ENCODE measurements around the gene JMJD4. TPM values are rescaled to one million over a fixed set of nuclear protein-coding genes. Genes with fewer than 3 reads are reported as not detected.

JMJD4 gene
- polyA plus RNA-seq, 4 donors = 8.4 to 14.7 (median 11.1) TPM

- Histone ChIP-seq H3K27ac (ENCODE audit: low read depth in 1 of 3, low read length in 2 of 3) (no peak overlapping the region), H3K27me3 (ENCODE audit: control insufficient read depth in 3 of 3, insufficient read depth in 3 of 3, low read length in 3 of 3) (no peaks in the 10 kb centered on the region), H3K9me3 (ENCODE audit: control insufficient read depth in 2 of 2, insufficient read depth in 1 of 2, low read depth in 1 of 2, low read length in 1 of 2) (no peaks in the 10 kb centered on the region), H3K36me3 (ENCODE audit: control insufficient read depth in 3 of 3, insufficient read depth in 2 of 3, low read depth in 1 of 3, low read length in 3 of 3) (peaks cover 0 to 36% (median 0%) of the 10 kb centered on the region in 3 donors), H3K4me3 (ENCODE audit: low read depth in 1 of 3, low read length in 3 of 3) (no peak overlapping the region), H3K4me1 (ENCODE audit: control insufficient read depth in 3 of 3, insufficient read depth in 2 of 3, low read depth in 1 of 3, low read length in 2 of 3) (peaks cover 2 to 32% (median 2%) of the 10 kb centered on the region in 3 donors)
- no peak for FAIRE-seq
- DNase-seq = peak; percentile 25 to 64
- WGBS, 3 donors = 47 to 53% (median 49%) methylated on average over 13 of the region's 13 CpGs
Measured at GRCh38 chr1:227729881-227730629, 5.0 kb downstream of the JMJD4 start.

- FAIRE-seq (no peak), DNase-seq (peak in 1 of 2 donors; percentile 33)
- H3K4me1 ChIP-seq (ENCODE audit: control insufficient read depth in 3 of 3, insufficient read depth in 2 of 3, low read depth in 1 of 3, low read length in 2 of 3) = peaks cover 2 to 31% (median 2%) of the 10 kb centered on the region in 3 donors
- H3K9me3 ChIP-seq (ENCODE audit: control insufficient read depth in 2 of 2, insufficient read depth in 1 of 2, low read depth in 1 of 2, low read length in 1 of 2) = no peaks in the 10 kb centered on the region
- peak overlapping the region in 1 of 3 donors; percentile 29 for H3K27ac ChIP-seq (ENCODE audit: low read depth in 1 of 3, low read length in 2 of 3)
- H3K4me3 ChIP-seq (ENCODE audit: low read depth in 1 of 3, low read length in 3 of 3) = peak overlapping the region; percentile 26 to 73 (median 59)
- WGBS, 3 donors = 53 to 61% (median 55%) methylated on average over 4 to 5 of the region's 5 CpGs
- peaks cover 0 to 36% (median 0%) of the 10 kb centered on the region in 3 donors for H3K36me3 ChIP-seq (ENCODE audit: control insufficient read depth in 3 of 3, insufficient read depth in 2 of 3, low read depth in 1 of 3, low read length in 3 of 3)
- H3K27me3 ChIP-seq (ENCODE audit: control insufficient read depth in 3 of 3, insufficient read depth in 3 of 3, low read length in 3 of 3) = no peaks in the 10 kb centered on the region
Measured at GRCh38 chr1:227729144-227729880, 5.8 kb downstream of the JMJD4 start.

GRCh38 chr1:227728892-227729143, 6.3 kb downstream of the JMJD4 start:
- Histone ChIP-seq H3K9me3 (ENCODE audit: control insufficient read depth in 2 of 2, insufficient read depth in 1 of 2, low read depth in 1 of 2, low read length in 1 of 2) (no peaks in the 10 kb centered on the region), H3K4me1 (ENCODE audit: control insufficient read depth in 3 of 3, insufficient read depth in 2 of 3, low read depth in 1 of 3, low read length in 2 of 3) (peaks cover 0 to 26% (median under 1%) of the 10 kb centered on the region in 3 donors), H3K27me3 (ENCODE audit: control insufficient read depth in 3 of 3, insufficient read depth in 3 of 3, low read length in 3 of 3) (no peaks in the 10 kb centered on the region), H3K27ac (ENCODE audit: low read depth in 1 of 3, low read length in 2 of 3) (peak overlapping the region in 2 of 3 donors; percentile 40 to 61), H3K4me3 (ENCODE audit: low read depth in 1 of 3, low read length in 3 of 3) (peak overlapping the region; percentile 26 to 73 (median 59)), H3K36me3 (ENCODE audit: control insufficient read depth in 3 of 3, insufficient read depth in 2 of 3, low read depth in 1 of 3, low read length in 3 of 3) (peaks cover 0 to 34% (median 0%) of the 10 kb centered on the region in 3 donors)
- FAIRE-seq (no peak), DNase-seq (no peak)
- 2 to 4% (median 3%) methylated on average over 7 to 11 of the region's 11 CpGs for WGBS, 3 donors

- Histone ChIP-seq H3K27ac (ENCODE audit: low read depth in 1 of 3, low read length in 2 of 3) (peak overlapping the region; percentile 25 to 61 (median 61)), H3K27me3 (ENCODE audit: control insufficient read depth in 3 of 3, insufficient read depth in 3 of 3, low read length in 3 of 3) (no peaks in the 10 kb centered on the region), H3K4me1 (ENCODE audit: control insufficient read depth in 3 of 3, insufficient read depth in 2 of 3, low read depth in 1 of 3, low read length in 2 of 3) (peaks cover 0 to 26% (median 0%) of the 10 kb centered on the region in 3 donors), H3K36me3 (ENCODE audit: control insufficient read depth in 3 of 3, insufficient read depth in 2 of 3, low read depth in 1 of 3, low read length in 3 of 3) (peaks cover 0 to 29% (median 0%) of the 10 kb centered on the region in 3 donors), H3K4me3 (ENCODE audit: low read depth in 1 of 3, low read length in 3 of 3) (peak overlapping the region; percentile 26 to 73 (median 59)), H3K9me3 (ENCODE audit: control insufficient read depth in 2 of 2, insufficient read depth in 1 of 2, low read depth in 1 of 2, low read length in 1 of 2) (no peaks in the 10 kb centered on the region)
- 0 to 1% (median 0%) methylated on average over 30 to 51 of the region's 51 CpGs for WGBS, 3 donors
- DNase-seq (peak; percentile 86 to 90), FAIRE-seq (no peak)
Measured at GRCh38 chr1:227728059-227728891, 6.8 kb downstream of the JMJD4 start.

GRCh38 chr1:227726924-227727599, 8.0 kb downstream of the JMJD4 start:
- no peak for DNase-seq
- Histone ChIP-seq H3K36me3 (ENCODE audit: control insufficient read depth in 3 of 3, insufficient read depth in 2 of 3, low read depth in 1 of 3, low read length in 3 of 3) (peaks cover 0 to 17% (median 0%) of the 10 kb centered on the region in 3 donors), H3K9me3 (ENCODE audit: control insufficient read depth in 2 of 2, insufficient read depth in 1 of 2, low read depth in 1 of 2, low read length in 1 of 2) (peaks cover 0 to 2% of the 10 kb centered on the region in 2 donors), H3K27me3 (ENCODE audit: control insufficient read depth in 3 of 3, insufficient read depth in 3 of 3, low read length in 3 of 3) (no peaks in the 10 kb centered on the region), H3K4me1 (ENCODE audit: control insufficient read depth in 3 of 3, insufficient read depth in 2 of 3, low read depth in 1 of 3, low read length in 2 of 3) (peaks cover 0 to 26% (median 0%) of the 10 kb centered on the region in 3 donors), H3K4me3 (ENCODE audit: low read depth in 1 of 3, low read length in 3 of 3) (no peak overlapping the region), H3K27ac (ENCODE audit: low read depth in 1 of 3, low read length in 2 of 3) (no peak overlapping the region)
- WGBS, 3 donors = 86 to 96% (median 88%) methylated on average over 6 of the region's 6 CpGs
- FAIRE-seq = no peak

GRCh38 chr1:227726318-227726717, 8.8 kb downstream of the JMJD4 start:
- WGBS, 3 donors = 75 to 89% (median 80%) methylated on average over 3 of the region's 3 CpGs
- H3K9me3 ChIP-seq (ENCODE audit: control insufficient read depth in 2 of 2, insufficient read depth in 1 of 2, low read depth in 1 of 2, low read length in 1 of 2) = peaks cover 0 to 8% of the 10 kb centered on the region in 2 donors
- H3K36me3 ChIP-seq (ENCODE audit: control insufficient read depth in 3 of 3, insufficient read depth in 2 of 3, low read depth in 1 of 3, low read length in 3 of 3) = peaks cover 0 to 9% (median 0%) of the 10 kb centered on the region in 3 donors
- no peak overlapping the region for H3K27ac ChIP-seq (ENCODE audit: low read depth in 1 of 3, low read length in 2 of 3)
- no peaks in the 10 kb centered on the region for H3K27me3 ChIP-seq (ENCODE audit: control insufficient read depth in 3 of 3, insufficient read depth in 3 of 3, low read length in 3 of 3)
- peaks cover 0 to 26% (median 0%) of the 10 kb centered on the region in 3 donors for H3K4me1 ChIP-seq (ENCODE audit: control insufficient read depth in 3 of 3, insufficient read depth in 2 of 3, low read depth in 1 of 3, low read length in 2 of 3)
- FAIRE-seq (no peak), DNase-seq (no peak)
- H3K4me3 ChIP-seq (ENCODE audit: low read depth in 1 of 3, low read length in 3 of 3) = no peak overlapping the region

GRCh38 chr1:227725046-227725445, 10.1 kb downstream of the JMJD4 start:
- Histone ChIP-seq H3K4me1 (ENCODE audit: control insufficient read depth in 3 of 3, insufficient read depth in 2 of 3, low read depth in 1 of 3, low read length in 2 of 3) (peaks cover 0 to 16% (median 0%) of the 10 kb centered on the region in 3 donors), H3K27ac (ENCODE audit: low read depth in 1 of 3, low read length in 2 of 3) (no peak overlapping the region), H3K4me3 (ENCODE audit: low read depth in 1 of 3, low read length in 3 of 3) (no peak overlapping the region), H3K27me3 (ENCODE audit: control insufficient read depth in 3 of 3, insufficient read depth in 3 of 3, low read length in 3 of 3) (peaks cover 0 to 4% (median 0%) of the 10 kb centered on the region in 3 donors), H3K36me3 (ENCODE audit: control insufficient read depth in 3 of 3, insufficient read depth in 2 of 3, low read depth in 1 of 3, low read length in 3 of 3) (no peaks in the 10 kb centered on the region), H3K9me3 (ENCODE audit: control insufficient read depth in 2 of 2, insufficient read depth in 1 of 2, low read depth in 1 of 2, low read length in 1 of 2) (peaks cover 0 to 21% of the 10 kb centered on the region in 2 donors)
- 50 to 61% (median 61%) methylated on average over 2 of the region's 2 CpGs for WGBS, 3 donors
- DNase-seq (no peak), FAIRE-seq (no peak)

Data from small intestine (tissue), 7 donors.